HL-60/S4 treated with retinoic acid at 250 ng/mL for 4 days and 3 days (cell line): Measurements from ENCODE around the gene GADD45G.

Experiments
- in situ Hi-C: fragments of 300-500 bp; cut with MboI; formaldehyde crosslinking; loops from 2 replicates; pipeline ENCODE4 v1.7.0; 2022; ENCODE audit warnings: low sequenced_read_pairs

The GADD45G gene

GRCh38 chr9:89646189-89646939 is 41.6 kb downstream of the GADD45G start:
- in situ Hi-C loops: no loop called here

GRCh38 chr9:89647366-89648128 is 42.7 kb downstream of the GADD45G start:
- in situ Hi-C loops: no loop called here

- in situ Hi-C loops: no loop called here
Observed at GRCh38 chr9:89648247-89649000, 43.6 kb downstream of the GADD45G start.

- in situ Hi-C loops: no loop called here
Observed at GRCh38 chr9:89649039-89649691, 44.4 kb downstream of the GADD45G start.

GRCh38 chr9:89654025-89654662 is 49.3 kb downstream of the GADD45G start:
- in situ Hi-C loops: no loop called here

- in situ Hi-C loops: no loop called here
Observed at GRCh38 chr9:89655056-89655989, 50.5 kb downstream of the GADD45G start.
